Epithelial cell of esophagus (primary cell): ENCODE measurements around the gene RNF4.

Experiments used
- DNase-seq: peaks from one replicate; pipeline ENCODE4 v3.0.0; 2010; ENCODE audit warnings: low read depth
- H3K4me3 ChIP-seq: 2 replicates; pipeline ENCODE4 v1.5.1; 2011; ENCODE audit warnings: mild to moderate bottlenecking, low read length, control low read depth
- CTCF ChIP-seq: IDR thresholded peaks from 2 replicates; pipeline ENCODE4 v1.5.1; 2011; ENCODE audit warnings: low read depth, mild to moderate bottlenecking, low read length, control low read depth, inconsistent platforms; ENCODE audit not compliant: insufficient read depth; ENCODE audit errors: missing control alignments

Gene RNF4

GRCh38 chr4:2450394-2451035, 18.4 kb upstream of the RNF4 start:
- no peak overlapping the region for H3K4me3 ChIP-seq
- DNase-seq: no peak
- no peak for TF ChIP-seq CTCF

GRCh38 chr4:2451036-2451520, 17.8 kb upstream of the RNF4 start:
- TF ChIP-seq CTCF: no peak
- no peak overlapping the region for H3K4me3 ChIP-seq
- DNase-seq: no peak

- no peak for DNase-seq
- no peak for TF ChIP-seq CTCF
- H3K4me3 ChIP-seq: no peak overlapping the region
Observed at GRCh38 chr4:2451821-2452785, 16.8 kb upstream of the RNF4 start.

- no peak for TF ChIP-seq CTCF
- no peak for DNase-seq
- H3K4me3 ChIP-seq: no peak overlapping the region
Observed at GRCh38 chr4:2457481-2458295, 11.2 kb upstream of the RNF4 start.

- TF ChIP-seq CTCF: no peak
- H3K4me3 ChIP-seq: no peak overlapping the region
- no peak for DNase-seq
Observed at GRCh38 chr4:2458546-2459491, 10.1 kb upstream of the RNF4 start.

GRCh38 chr4:2459589-2460349, 9.1 kb upstream of the RNF4 start:
- no peak for TF ChIP-seq CTCF
- DNase-seq: no peak
- no peak overlapping the region for H3K4me3 ChIP-seq
